Fibroblast of skin of left quadriceps (primary cell): ENCODE measurements around the gene AGAP1.

Experiments used
- DNase-seq, 2 experiments: peaks; one replicate each; pipeline ENCODE4 v3.0.0-alpha.2; 2013; ENCODE audit warnings: low read depth in 2 of 2

The AGAP1 gene

GRCh38 chr2:235958931-235959410 lies 465.1 kb downstream of the AGAP1 start:
- DNase-seq, result no peak

GRCh38 chr2:235960011-235960715 lies 466.3 kb downstream of the AGAP1 start:
- no peak for DNase-seq

GRCh38 chr2:235960716-235961640 lies 467.1 kb downstream of the AGAP1 start:
- no peak for DNase-seq

GRCh38 chr2:235961711-235962110 lies 467.9 kb downstream of the AGAP1 start:
- DNase-seq, result no peak

GRCh38 chr2:235963853-235964577 lies 470.2 kb downstream of the AGAP1 start:
- DNase-seq, result no peak

GRCh38 chr2:235964787-235965390 lies 471.0 kb downstream of the AGAP1 start:
- DNase-seq, result no peak

GRCh38 chr2:235966396-235966795 lies 472.6 kb downstream of the AGAP1 start:
- DNase-seq, result no peak

- no peak for DNase-seq
Measured at GRCh38 chr2:235966932-235967757, 473.3 kb downstream of the AGAP1 start.

GRCh38 chr2:235968155-235968554 lies 474.3 kb downstream of the AGAP1 start:
- no peak for DNase-seq

GRCh38 chr2:235968616-235969324 lies 474.9 kb downstream of the AGAP1 start:
- DNase-seq, result no peak

- no peak for DNase-seq
Measured at GRCh38 chr2:235970204-235971040, 476.6 kb downstream of the AGAP1 start.

GRCh38 chr2:235976516-235976915 lies 482.7 kb downstream of the AGAP1 start:
- no peak for DNase-seq

- no peak for DNase-seq
Measured at GRCh38 chr2:235976956-235977355, 483.1 kb downstream of the AGAP1 start.

GRCh38 chr2:235977445-235977844 lies 483.6 kb downstream of the AGAP1 start:
- no peak for DNase-seq

GRCh38 chr2:235978022-235978421 lies 484.2 kb downstream of the AGAP1 start:
- DNase-seq, result no peak

GRCh38 chr2:235979037-235979436 lies 485.2 kb downstream of the AGAP1 start:
- DNase-seq, result no peak

- no peak for DNase-seq
Measured at GRCh38 chr2:235979753-235980435, 486.1 kb downstream of the AGAP1 start.

GRCh38 chr2:235981631-235982030 lies 487.8 kb downstream of the AGAP1 start:
- no peak for DNase-seq

GRCh38 chr2:235983016-235983415 lies 489.2 kb downstream of the AGAP1 start:
- no peak for DNase-seq
